Esophagus muscularis mucosa (tissue), 4 donors: Measurements from ENCODE around the gene RAB11FIP4. TPM values are rescaled to one million over a fixed set of nuclear protein-coding genes. Genes with fewer than 3 reads are reported as not detected.

Experiments
- DNase-seq: peaks from one replicate; pipeline ENCODE4 v3.0.0-alpha.2; 2017; ENCODE audit errors: extremely low spot score
- H3K27ac ChIP-seq, 4 donors: fragments of 200-600 bp; sonication (generic); replicated peaks in 1 of 4; 1 replicate in 3 of 4; 2 replicates in 1 of 4; pipeline ENCODE4 v1.5.1; 2016 to 2019; ENCODE audit warnings: mild to moderate bottlenecking in 1 of 4
- H3K27me3 ChIP-seq, 4 donors: fragments of 200-600 bp; sonication (generic); one replicate each; pipeline versions ENCODE4 v1.5.1 to v1.6.0; 2016 to 2019
- H3K36me3 ChIP-seq, 4 donors: fragments of 200-600 bp; sonication (generic); one replicate each; pipeline ENCODE4 v1.5.1; 2016 to 2019
- H3K4me1 ChIP-seq, 4 donors: fragments of 200-600 bp; sonication (generic); one replicate each; pipeline ENCODE4 v1.5.1; 2016 to 2019
- H3K4me3 ChIP-seq, 4 donors: fragments of 200-600 bp; sonication (generic); 1 replicate in 2 of 4; 2 replicates in 2 of 4; pipeline ENCODE4 v1.5.1; 2016 to 2019; ENCODE audit warnings: mild to moderate bottlenecking in 4 of 4, moderate library complexity in 1 of 4
- H3K9me3 ChIP-seq, 4 donors: fragments of 200-600 bp; sonication (generic); 1 replicate in 3 of 4; 2 replicates in 1 of 4; pipeline ENCODE4 v1.5.1; 2016 to 2019
- CTCF ChIP-seq, 3 experiments: fragments of 200-600 bp in 2 of 3; fragments of 450-650 bp in 1 of 3; sonication (generic) in 2 of 3; IDR thresholded peaks; one replicate each; pipeline ENCODE4 v1.5.1; 2017 to 2019; ENCODE audit warnings: antibody characterized with exemption in 3 of 3, mild to moderate bottlenecking in 2 of 3, moderate library complexity in 1 of 3
- EP300 ChIP-seq: sonication (generic); formaldehyde crosslinking; IDR thresholded peaks from one replicate; pipeline ENCODE4 v1.6.1; 2017; ENCODE audit warnings: antibody characterized with exemption
- POLR2A ChIP-seq: fragments of 450-650 bp; IDR thresholded peaks from one replicate; pipeline ENCODE4 v1.6.1; 2017; ENCODE audit warnings: antibody characterized with exemption, moderate library complexity, mild to moderate bottlenecking, low read depth
- POLR2AphosphoS5 ChIP-seq, 2 donors: sonication (generic); formaldehyde crosslinking; IDR thresholded peaks; one replicate each; pipeline ENCODE4 v1.6.1; 2017; ENCODE audit warnings: antibody characterized with exemption in 2 of 2
- WGBS: methylation state at CpG from one replicate; pipeline ENCODE4 v1.1.5; 2018; 5-methylcytosine and 5-hydroxymethylcytosine counted together
- intact Hi-C: fragments of 100-400 bp; cut with DNase I; formaldehyde crosslinking; loops from one replicate; pipeline ENCODE4 v1.15.1; 2023
- total RNA-seq, 4 donors: library from RNA; depleted of rRNA; stranded (reverse); fragments of >200 nt; gene quantifications; one replicate each; pipeline versions ENCODE4 v1.1.0 to v1.2.1, GENCODE V29; 2016

RAB11FIP4 gene
- total RNA-seq, 4 donors from 2014 or later, result 0.75 to 2.3 (median 1.7) TPM

- Histone ChIP-seq H3K4me3 (no peak overlapping the region), H3K9me3 (no peaks in the 10 kb centered on the region), H3K4me1 (peaks cover 0 to 28% (median 20%) of the 10 kb centered on the region in 4 donors), H3K27me3 (no peaks in the 10 kb centered on the region), H3K27ac (no peak overlapping the region), H3K36me3 (peaks cover 0 to 26% (median 2%) of the 10 kb centered on the region in 4 donors)
- WGBS, result 82% methylated on average over 10 of the region's 10 CpGs
- no peak for TF ChIP-seq POLR2AphosphoS5 (IDR thresholded peaks at IDR 0.05)
- no peak for TF ChIP-seq CTCF (IDR thresholded peaks at IDR 0.05)
- TF ChIP-seq POLR2A, result no peak
- TF ChIP-seq EP300, result no peak
- intact Hi-C loops, result no loop called here
- no peak for DNase-seq
These were observed 142.9 kb downstream of the RAB11FIP4 start for GRCh38 chr17:31534223-31534888.

- intact Hi-C loops, result no loop called here
- no peak overlapping the region for H3K4me3 ChIP-seq
- WGBS, result 65% methylated on average over 2 of the region's 2 CpGs
- no peak overlapping the region for H3K27ac ChIP-seq
- no peaks in the 10 kb centered on the region for H3K27me3 ChIP-seq
- H3K9me3 ChIP-seq, result no peaks in the 10 kb centered on the region
- no peak for DNase-seq
- H3K36me3 ChIP-seq, result peaks cover 0 to 17% (median 0%) of the 10 kb centered on the region in 4 donors
- TF ChIP-seq POLR2AphosphoS5 (IDR thresholded peaks at IDR 0.05), result no peak
- H3K4me1 ChIP-seq, result peaks cover 0 to 28% (median 20%) of the 10 kb centered on the region in 4 donors
These were observed 144.1 kb downstream of the RAB11FIP4 start for GRCh38 chr17:31535581-31535981.

- no peaks in the 10 kb centered on the region for H3K27me3 ChIP-seq
- H3K4me3 ChIP-seq, result no peak overlapping the region
- no peak overlapping the region for H3K27ac ChIP-seq
- H3K36me3 ChIP-seq, result peaks cover 0 to 9% (median 0%) of the 10 kb centered on the region in 4 donors
- intact Hi-C loops, result no loop called here
- DNase-seq, result no peak
- TF ChIP-seq POLR2A (no peak), CTCF (IDR thresholded peaks at IDR 0.05) (no peak), POLR2AphosphoS5 (IDR thresholded peaks at IDR 0.05) (no peak), EP300 (no peak)
- H3K9me3 ChIP-seq, result no peaks in the 10 kb centered on the region
- peaks cover 0 to 28% (median 20%) of the 10 kb centered on the region in 4 donors for H3K4me1 ChIP-seq
- 91% methylated on average over 4 of the region's 5 CpGs for WGBS
These were observed 145.0 kb downstream of the RAB11FIP4 start for GRCh38 chr17:31536451-31536850.

GRCh38 chr17:31537565-31538011 is 146.1 kb downstream of the RAB11FIP4 start:
- H3K27ac ChIP-seq, result no peak overlapping the region
- no peak for DNase-seq

More at GRCh38 chr17:31537565-31538011, 146.1 kb downstream of the RAB11FIP4 start:
- Histone ChIP-seq H3K27me3 (no peaks in the 10 kb centered on the region), H3K4me3 (no peak overlapping the region), H3K4me1 (peaks cover 0 to 28% (median 20%) of the 10 kb centered on the region in 4 donors), H3K36me3 (no peaks in the 10 kb centered on the region), H3K9me3 (no peaks in the 10 kb centered on the region)
- intact Hi-C loops, result no loop called here
- TF ChIP-seq POLR2A (no peak), CTCF (IDR thresholded peaks at IDR 0.05) (no peak), POLR2AphosphoS5 (IDR thresholded peaks at IDR 0.05) (no peak), EP300 (no peak)
- 69% methylated on average over 5 of the region's 9 CpGs for WGBS
